Stimulated activated CD4-positive, alpha-beta T cell treated with anti-CD3 and anti-CD28 coated beads, TNF-alpha, amount 100 ng/mL, for 48 hours (primary cell): ENCODE measurements around the gene CTIF.

Source experiments
- DNase-seq, 3 donors: peaks; one replicate each; pipeline ENCODE4 v3.0.0-alpha.2; 2020; ENCODE audit warnings: low read depth in 3 of 3

The CTIF gene

DNA sequence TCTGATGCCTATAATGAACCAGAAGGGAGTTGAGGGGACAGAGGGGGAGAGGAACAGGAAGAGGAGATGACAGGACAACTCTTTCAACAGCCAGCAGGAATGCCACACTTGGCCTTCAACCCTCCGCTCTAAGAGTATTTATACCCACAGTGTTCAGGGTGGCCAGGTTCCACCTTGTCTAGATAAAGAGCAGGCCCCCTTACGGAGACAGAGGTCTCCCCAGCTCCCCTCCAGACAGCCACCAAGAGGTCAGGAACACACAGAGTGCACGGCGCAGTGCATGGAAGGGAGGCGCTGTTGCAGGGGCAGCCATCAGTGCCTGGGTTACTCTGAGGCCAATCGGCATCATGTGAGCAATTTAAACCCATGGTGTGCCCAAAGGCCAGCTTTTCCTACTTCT lies 235.0 kb downstream of the CTIF start:
- DNase-seq: no peak

GRCh38 chr18:48774941-48775340 lies 236.1 kb downstream of the CTIF start:
- DNase-seq: no peak

DNA sequence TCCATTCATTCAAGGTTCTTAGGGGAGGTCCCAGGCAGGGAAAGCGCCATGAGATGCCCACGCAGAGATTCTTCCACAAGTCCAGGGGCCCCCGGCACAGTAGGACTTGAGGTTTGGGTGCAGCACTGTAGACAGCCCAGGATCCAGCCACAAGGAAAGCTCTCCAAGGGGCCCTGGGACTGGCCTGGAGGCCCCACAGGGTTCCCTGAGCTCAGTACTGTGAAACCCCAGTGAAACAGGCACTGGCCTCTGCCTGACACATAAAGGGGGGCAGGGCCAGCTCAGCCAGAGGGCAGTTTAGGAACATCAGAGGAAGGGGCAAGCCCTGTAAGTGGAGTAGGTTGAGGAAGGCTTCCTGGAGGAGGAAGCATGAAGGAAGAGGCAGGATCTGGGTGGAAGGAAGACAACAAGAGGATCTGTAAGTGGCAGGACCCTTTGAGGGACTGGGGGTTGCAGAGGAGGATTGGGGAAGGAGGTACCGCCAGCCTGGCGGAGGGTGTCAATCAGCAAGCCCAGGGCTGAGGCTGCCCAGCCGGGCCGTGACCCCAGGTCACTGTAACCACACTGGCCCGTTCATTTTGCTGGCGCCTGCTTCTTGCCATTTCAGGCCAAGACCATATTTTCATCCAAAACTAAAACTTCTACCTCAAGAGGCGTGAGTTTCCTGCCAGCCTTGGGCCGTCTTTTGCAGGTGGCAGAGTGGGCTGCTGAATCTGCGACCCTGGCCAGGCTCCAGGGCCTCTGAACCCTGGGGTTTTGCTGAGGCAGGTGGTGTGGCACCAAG lies 236.7 kb downstream of the CTIF start:
- DNase-seq: no peak

DNA sequence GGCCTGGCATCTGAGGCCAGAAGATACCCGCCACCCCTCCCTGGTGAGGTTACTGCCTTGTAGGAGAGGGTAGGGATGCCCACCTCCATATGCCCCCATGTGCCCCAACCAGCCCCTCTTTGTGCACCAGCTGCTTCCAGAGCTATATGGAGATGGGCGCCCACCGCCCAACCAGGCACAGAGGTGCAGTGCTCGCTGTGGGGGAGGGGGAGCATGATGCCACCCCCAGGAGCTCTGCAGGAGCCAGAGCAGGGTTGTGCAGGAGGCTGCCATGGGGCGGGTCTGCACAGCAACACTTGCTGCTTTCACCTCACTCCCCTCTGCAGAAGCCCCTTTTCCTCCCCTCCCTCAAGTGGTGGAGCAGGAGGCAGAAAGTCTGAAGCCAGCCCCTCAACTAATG lies 237.3 kb downstream of the CTIF start:
- no peak for DNase-seq

DNA sequence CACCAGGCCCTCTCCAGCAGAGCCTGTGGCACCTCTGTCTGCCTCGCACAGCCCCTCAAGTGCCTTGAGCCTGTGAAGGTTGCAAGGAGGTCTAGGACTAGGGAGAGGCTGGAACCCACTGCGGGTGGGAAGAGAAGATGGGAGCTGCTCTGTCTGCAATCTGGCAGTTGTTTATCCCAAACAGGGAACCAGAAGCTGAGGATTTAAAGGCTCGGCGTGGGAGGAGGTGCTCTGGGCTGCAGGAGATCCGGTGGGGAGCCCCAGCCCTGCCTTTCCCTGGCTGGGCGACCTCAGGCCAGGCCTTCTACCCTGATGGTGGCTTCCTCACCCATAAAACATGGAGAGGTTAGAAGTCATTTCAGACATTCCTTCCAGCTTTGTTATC lies 237.8 kb downstream of the CTIF start:
- no peak for DNase-seq

- peak; percentile 37 to 68 (median 57) for DNase-seq
Observed at GRCh38 chr18:48777026-48777743, 238.4 kb downstream of the CTIF start.

GRCh38 chr18:48777744-48778116 lies 238.9 kb downstream of the CTIF start:
- no peak for DNase-seq

GRCh38 chr18:48778344-48779011 lies 239.6 kb downstream of the CTIF start:
- no peak for DNase-seq

GRCh38 chr18:48779462-48779861 lies 240.6 kb downstream of the CTIF start:
- DNase-seq: no peak

DNA sequence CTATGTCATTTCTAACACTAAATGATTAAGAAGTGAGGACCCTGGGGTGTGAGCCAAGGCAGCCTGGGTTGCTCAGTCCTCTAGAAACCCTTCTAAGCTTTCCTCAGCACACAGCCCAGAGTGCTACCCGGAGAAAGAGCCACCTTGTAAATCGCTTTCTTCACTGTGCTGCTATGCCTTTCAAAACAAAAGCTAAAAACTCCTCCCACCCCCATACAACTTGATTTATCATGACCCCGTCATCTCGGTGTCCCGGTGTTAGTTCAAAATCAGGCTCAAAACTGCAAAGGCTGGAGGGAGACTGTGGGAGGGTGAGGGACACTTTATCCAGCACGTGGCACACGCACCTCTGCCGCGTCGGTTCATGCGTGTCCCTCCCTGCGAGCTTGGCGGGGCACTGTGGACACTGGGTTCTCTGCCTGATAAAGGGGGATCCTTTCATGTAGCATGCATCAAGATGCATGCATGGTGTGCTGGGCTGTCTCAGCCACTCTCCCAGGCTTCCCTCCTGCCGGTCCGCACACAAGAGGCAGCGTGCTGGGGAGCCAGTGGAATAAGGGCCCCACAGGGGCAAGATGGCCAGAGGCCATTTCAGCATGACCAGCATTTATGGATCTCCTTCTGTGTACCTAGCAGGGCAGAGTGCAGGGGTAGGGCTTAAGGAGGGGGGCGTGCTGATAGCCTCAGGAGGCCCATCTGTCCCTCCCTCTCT lies 241.5 kb downstream of the CTIF start:
- no peak for DNase-seq

DNA sequence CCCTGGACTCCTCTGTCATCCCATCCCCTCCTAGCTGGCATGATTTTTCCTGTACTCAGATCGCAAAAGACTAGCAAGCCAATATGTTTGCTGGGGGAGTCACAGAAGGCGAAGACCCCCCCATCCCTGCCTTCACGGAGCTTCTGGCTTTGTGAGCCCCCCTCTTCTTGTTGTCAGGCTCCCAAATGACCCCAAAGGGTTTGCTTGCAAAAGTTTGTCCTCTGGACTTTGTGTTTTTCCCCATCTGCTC lies 242.0 kb downstream of the CTIF start:
- no peak for DNase-seq

GRCh38 chr18:48781163-48781987 lies 242.5 kb downstream of the CTIF start:
- DNase-seq: no peak

GRCh38 chr18:48781988-48782363 lies 243.1 kb downstream of the CTIF start:
- no peak for DNase-seq

GRCh38 chr18:48782381-48782861 lies 243.6 kb downstream of the CTIF start:
- DNase-seq: no peak

DNA sequence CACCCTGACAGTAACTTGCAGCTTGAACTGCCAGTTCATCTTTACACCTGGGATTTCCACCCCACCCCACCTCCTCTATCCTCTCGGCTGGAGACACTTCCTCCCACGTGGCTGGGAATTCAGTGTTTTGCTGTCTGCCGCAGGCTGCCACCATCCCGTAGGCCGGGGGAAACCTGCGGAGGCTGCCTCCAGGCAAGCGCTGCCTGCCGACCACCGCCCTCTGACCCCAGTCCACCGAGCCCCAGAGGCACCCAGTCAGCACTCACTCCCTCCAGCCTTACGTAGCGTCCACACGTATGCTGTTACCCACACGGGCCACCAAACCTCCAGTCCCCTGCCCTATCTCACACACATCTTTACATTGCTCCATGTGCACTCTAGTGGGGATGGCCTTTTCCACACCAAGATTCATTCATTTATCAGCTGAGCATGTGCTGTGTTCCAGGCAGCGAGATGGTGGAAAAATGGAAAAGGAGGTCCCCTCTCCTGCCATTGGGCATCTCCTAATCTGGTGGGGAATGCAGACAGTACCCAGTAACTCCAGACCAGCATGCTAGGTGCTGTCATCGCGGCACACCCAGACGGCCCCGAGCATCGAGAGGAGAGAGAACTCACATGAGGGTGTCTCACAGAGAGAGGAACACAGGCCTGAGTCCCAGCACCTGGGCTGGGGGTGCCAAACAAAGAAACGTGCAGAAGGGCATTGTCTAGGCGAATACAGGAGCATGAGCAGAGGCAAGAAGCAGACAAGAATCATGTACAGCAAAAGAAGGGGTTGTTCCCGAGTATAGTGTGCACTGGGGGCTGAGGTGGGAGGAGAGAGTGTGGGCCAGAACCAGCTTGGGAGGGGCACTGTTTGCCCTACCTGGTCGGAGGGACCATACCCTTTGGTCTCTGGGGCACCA lies 245.0 kb downstream of the CTIF start:
- no peak for DNase-seq

- no peak for DNase-seq
Observed at GRCh38 chr18:48784656-48785055, 245.8 kb downstream of the CTIF start.

DNA sequence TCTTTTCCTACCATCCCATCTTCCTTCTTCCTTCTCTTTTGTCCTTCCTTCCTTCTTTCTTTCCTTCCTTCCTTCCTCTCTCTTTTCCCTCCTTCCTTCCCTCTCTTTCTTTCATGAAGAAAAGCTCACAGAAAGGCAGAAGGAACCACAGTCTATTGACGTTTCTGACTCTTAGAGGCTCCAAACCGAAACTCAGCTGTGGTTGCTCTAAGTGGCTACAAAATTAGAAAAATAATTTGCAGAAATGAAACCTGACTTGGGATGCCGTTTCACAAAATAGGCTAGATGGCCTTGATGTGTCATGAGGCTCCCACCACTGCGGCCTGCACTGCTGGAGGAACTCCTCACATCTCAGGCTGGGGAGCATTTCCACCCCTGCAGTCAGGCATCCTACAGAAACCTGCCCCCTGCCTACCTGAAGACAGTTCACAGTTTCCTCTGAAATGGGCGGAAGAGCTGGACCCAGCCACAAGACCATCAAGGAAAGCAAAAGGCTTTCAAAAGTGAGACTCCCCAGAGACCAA lies 246.3 kb downstream of the CTIF start:
- DNase-seq: no peak

DNA sequence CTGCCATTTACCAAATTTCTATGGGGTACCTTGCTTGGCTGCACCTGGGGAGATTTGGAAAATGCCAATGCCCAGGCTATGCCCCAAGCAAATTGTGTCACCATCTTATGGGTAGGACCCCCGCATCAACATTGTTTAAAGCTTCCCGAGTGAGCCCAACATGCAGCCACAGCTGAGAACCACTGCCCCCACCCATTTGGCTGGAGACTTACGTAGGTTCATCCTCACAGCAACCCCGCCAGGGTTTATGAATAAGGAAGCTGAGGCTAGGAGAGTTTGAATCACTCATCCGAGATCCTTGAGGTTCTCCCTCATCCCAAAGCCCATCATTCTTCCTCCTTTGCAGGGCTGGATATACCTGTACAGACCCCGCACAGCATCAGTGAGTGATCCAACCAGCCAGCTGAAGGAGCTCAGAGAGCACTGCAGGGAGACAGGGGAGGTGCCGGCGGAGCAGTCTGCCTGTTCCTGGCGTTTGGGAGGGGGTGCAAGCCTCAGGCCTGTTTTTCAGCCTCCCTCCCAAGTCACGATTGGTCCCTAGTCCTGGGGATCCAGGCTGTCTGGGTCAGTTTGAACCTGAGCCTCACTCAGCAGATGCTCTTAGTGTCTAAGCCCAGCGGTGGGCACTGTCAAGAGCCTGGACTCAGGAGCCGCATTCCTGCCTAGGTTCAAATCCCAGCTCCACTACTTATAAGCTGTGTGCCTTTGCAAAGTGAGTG lies 247.1 kb downstream of the CTIF start:
- DNase-seq: no peak

DNA sequence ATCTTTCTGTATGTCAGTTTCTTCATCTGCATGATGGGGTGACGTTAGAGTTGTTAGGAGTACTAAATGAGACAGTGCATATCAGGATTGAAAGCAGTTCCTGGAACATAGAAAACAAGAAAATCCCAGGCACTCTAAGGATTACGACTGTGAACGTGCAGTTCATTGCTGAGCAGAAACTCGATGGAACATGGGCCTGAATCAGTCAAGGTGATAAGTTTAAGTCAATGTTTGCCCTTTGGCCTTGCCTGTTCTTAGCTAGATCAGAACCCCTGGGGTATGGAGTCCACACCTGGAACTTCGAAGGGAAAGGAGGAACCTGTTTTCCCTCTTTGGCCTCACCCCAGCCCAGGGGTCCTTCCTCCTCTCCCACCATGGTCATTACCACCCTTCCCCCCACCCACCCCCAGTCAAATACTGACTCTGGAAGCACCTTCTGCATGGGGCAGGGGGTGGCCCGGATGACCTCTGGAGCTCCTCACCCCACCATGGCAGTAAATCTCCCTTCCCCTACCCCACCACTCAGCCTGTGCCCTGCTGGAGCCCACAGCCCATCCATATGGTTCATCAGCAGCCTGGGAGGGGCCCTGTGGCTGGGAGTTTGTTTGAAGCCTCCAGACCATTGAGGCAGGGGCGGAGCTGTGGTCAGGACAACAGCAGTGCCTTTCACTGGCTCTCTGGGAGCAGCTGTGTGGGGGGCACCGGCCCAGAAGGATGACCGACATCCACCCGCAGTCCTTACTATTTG lies 247.8 kb downstream of the CTIF start:
- DNase-seq: no peak
